Measurements from ENCODE around the gene LMCD1. TPM values are rescaled to one million over a fixed set of nuclear protein-coding genes. Genes with fewer than 3 reads are reported as not detected.

The LMCD1 gene
- polyA plus RNA-seq, 1 of the 3 experiments (the other 2 are of a cell fraction), result 23.6 TPM

- H3K9me3 ChIP-seq, result no peaks in the 10 kb centered on the region
- H3K4me3 ChIP-seq (ENCODE audit: low read depth in 2 of 2, low read length in 1 of 2), result no peak overlapping the region
- no peaks in the 10 kb centered on the region for H3K79me2 ChIP-seq (ENCODE audit: insufficient read depth)
- no peaks in the 10 kb centered on the region for H3K27me3 ChIP-seq (ENCODE audit: insufficient read depth)
- 97% methylated on average over 3 of the region's 3 CpGs for WGBS (ENCODE audit: low lambda C conversion rate)
- peaks cover 7 to 15% of the 10 kb centered on the region in 2 experiments; a peak in 3 of 4 replicates for H3K4me1 ChIP-seq (ENCODE audit: control insufficient read depth in 1 of 2, insufficient read depth in 2 of 2, low read depth in 1 of 2, low read length in 1 of 2)
- no peak overlapping the region for H3K4me2 ChIP-seq
- H3K9ac ChIP-seq, result no peak overlapping the region
- ChIA-PET CTCF (no interaction called here), POLR2A (no interaction called here)
- TF ChIP-seq PBX3 (IDR thresholded peaks at IDR 0.05), result no peak
- no peak for TF ChIP-seq GABPA (IDR thresholded peaks at IDR 0.05; ENCODE audit: low read depth)
- no peak for TF ChIP-seq POLR2AphosphoS5 (IDR thresholded peaks at IDR 0.05; ENCODE audit: low read depth, low read length)
- TF ChIP-seq FOSL2 (IDR thresholded peaks at IDR 0.05; ENCODE audit: borderline replicate concordance, low read depth), result no peak
- no peak for TF ChIP-seq NRF1 (IDR thresholded peaks at IDR 0.05; ENCODE audit: low read depth, low read length)
- TF ChIP-seq MEF2A (IDR thresholded peaks at IDR 0.05; ENCODE audit: borderline replicate concordance, low read depth), result no peak
- no peak for TF ChIP-seq IRF3 (IDR thresholded peaks at IDR 0.05; ENCODE audit: low read depth, low read length)
- no peak for TF ChIP-seq SMC3 (IDR thresholded peaks at IDR 0.05; ENCODE audit: low read depth, low read length)
- TF ChIP-seq SIN3A (IDR thresholded peaks at IDR 0.05; ENCODE audit: borderline replicate concordance, low read depth, low read length), result no peak
- TF ChIP-seq NFIC (IDR thresholded peaks at IDR 0.05; ENCODE audit: borderline replicate concordance), result no peak
- no peak for TF ChIP-seq FOXM1 (IDR thresholded peaks at IDR 0.05; ENCODE audit: low read depth)
- no peak for TF ChIP-seq USF1 (IDR thresholded peaks at IDR 0.05; ENCODE audit: borderline replicate concordance, low read depth)
- TF ChIP-seq ELF1 (IDR thresholded peaks at IDR 0.05), result no peak
- TF ChIP-seq RCOR1 (IDR thresholded peaks at IDR 0.05; ENCODE audit: low read length), result no peak
- no peak for TF ChIP-seq RFX5 (IDR thresholded peaks at IDR 0.05; ENCODE audit: low read length)
- no peak for TF ChIP-seq JUND (IDR thresholded peaks at IDR 0.05)
- no peak for TF ChIP-seq FOXJ3 (CRISPR knock-in tag; IDR thresholded peaks at IDR 0.05)
- TF ChIP-seq REST (IDR thresholded peaks at IDR 0.05; ENCODE audit: low read depth, low read length), result no peak
- H2AFZ ChIP-seq (ENCODE audit: low read depth), result no peak overlapping the region
- peak overlapping the region in 1 of 2 experiments; percentile 26; a peak in 1 of 4 replicates for H3K27ac ChIP-seq (ENCODE audit: low read depth in 2 of 2, low read length in 1 of 2)
- no peaks in the 10 kb centered on the region for H3K36me3 ChIP-seq (replicated peaks in 1 of 2; ENCODE audit: control insufficient read depth in 1 of 2, insufficient read depth in 2 of 2, low read length in 1 of 2)
- H3K9me2 ChIP-seq, result no peaks in the 10 kb centered on the region
- H4K20me1 ChIP-seq (ENCODE audit: insufficient read depth), result no peaks in the 10 kb centered on the region
- H3F3A ChIP-seq (replicated peaks; ENCODE audit: insufficient read depth), result peaks cover 21% of the 10 kb centered on the region
- no peak for DNase-seq
Observed at GRCh38 chr3:8485141-8485870, 16.3 kb upstream of the LMCD1 start.
